Measurements from ENCODE around the gene AQP9.
"Not testable (repeated sequence)": the region's sequence is repeated elsewhere in the genome, so short reads cannot be mapped to it uniquely, and the experiment has no call there.

The AQP9 gene

GRCh38 chr15:58138106-58138505 lies at the start of gene AQP9:
Gene AQP9, plus strand, starts transcription at chr15:58138381. Its CDS starts 185 bp downstream, at chr15:58138566.
- no peak for DNase-seq (ENCODE audit: low spot score)

GRCh38 chr15:58095415-58095814 lies 42.8 kb upstream of the AQP9 start:
- no peak for DNase-seq (ENCODE audit: low spot score)

DNA sequence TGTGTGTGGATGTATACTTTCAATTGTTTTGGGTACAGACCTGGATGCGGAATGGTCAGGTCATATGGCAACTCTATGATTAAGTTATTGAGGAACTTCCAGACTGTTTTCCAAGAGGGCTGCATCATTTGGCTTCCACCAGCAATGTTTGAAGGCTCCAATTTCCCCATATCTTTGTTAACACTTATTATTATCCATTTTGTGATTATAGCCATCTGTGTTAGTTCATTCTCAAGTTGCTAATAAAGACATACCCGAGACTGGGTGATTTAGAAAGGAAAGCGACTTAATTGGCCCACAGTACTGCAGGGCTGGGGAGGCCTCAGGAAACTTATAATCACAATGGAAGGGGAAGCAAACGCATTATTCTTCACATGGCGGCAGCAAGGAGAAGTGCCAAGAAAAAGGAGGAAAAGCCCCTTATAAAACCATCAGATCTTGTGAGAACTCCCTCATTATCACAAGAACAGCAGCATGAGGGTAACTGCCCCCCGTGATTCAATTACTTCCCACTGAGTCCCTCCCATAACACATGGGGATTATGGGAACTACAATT lies 41.6 kb upstream of the AQP9 start:
- DNase-seq (ENCODE audit: low spot score), result no peak

- DNase-seq (ENCODE audit: low spot score), result no peak
Measured at GRCh38 chr15:58103482-58103881, 34.7 kb upstream of the AQP9 start.

DNA sequence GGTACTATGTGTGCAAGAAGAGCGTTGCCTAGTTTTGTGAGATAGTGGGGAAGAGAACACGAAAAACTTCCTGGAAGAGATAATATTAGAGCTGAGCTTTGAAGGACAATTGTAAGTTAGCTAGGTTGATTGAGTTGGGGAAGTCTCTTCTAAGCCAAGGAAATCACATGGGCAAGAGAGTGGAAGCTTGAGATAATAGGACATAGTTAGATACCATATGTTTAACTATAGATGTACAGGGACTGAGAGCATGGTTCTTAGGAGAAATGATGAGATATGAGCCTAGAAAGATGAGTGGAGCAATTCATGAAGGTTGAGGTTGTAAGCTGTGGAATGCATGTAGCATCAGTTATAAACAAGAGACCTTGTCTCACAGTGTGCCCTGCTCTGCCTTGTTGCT lies 30.1 kb upstream of the AQP9 start:
- DNase-seq (ENCODE audit: low spot score), result no peak

- no peak for DNase-seq (ENCODE audit: low spot score)
Measured at GRCh38 chr15:58109419-58109818, 28.8 kb upstream of the AQP9 start.

DNA sequence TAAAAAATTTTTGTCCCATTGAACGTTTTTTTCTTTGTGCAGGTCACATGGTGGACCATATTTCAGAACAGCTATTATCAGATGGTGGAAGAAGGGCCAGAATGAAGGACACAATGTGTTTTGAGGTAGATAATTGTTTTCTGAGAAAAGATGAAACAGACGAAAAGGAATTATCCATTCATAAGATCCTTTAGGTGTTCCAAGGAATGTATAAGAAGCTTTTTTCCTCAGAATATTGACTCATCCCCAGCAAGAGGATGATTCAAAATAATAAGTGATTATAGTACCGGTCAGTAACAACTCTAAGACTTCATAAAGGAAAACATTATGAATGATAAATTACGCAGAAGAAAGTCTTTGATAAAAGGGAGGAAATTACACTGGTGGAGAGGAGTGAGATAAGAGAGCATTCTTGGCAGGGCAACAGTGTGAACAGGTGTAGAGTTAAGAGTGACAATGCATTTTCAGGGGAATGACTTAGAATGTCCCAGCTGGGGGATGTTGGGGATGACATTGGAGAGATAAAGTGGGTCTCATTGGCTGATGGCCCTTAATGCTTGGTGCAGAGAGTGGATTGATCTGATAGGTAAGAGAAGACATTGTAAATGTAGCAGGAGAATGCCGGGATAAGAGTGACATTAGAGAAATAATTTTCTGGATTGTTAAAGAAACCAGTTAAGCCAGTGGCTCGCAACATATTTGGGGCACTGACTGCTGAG lies 27.0 kb upstream of the AQP9 start:
- DNase-seq (ENCODE audit: low spot score), result no peak

DNA sequence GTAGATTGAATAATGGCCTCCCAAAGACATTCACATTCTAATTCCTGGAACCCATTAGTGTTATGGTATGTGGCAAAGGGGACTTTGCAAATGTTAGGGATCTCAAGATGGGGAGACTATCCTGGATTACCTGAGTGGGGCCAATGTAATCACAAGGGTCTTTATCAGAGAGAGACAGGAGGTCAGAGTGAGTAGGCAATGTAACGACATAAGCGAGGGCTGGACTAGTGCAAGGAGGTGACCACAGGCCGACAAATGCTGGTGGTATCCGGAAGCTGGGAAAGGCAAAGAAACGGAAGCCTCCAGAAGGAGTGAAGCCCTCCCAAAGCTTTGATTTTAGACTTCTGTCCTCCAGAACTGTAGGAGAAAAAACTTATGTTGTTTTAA lies 26.5 kb upstream of the AQP9 start:
- DNase-seq (ENCODE audit: low spot score), result no peak

GRCh38 chr15:58113358-58113757 lies 24.8 kb upstream of the AQP9 start:
- DNase-seq (ENCODE audit: low spot score), result not testable (repeated sequence)

- DNase-seq (ENCODE audit: low spot score), result no peak
Measured at GRCh38 chr15:58114388-58114787, 23.8 kb upstream of the AQP9 start.

- no peak for DNase-seq (ENCODE audit: low spot score)
Measured at GRCh38 chr15:58114812-58115211, 23.4 kb upstream of the AQP9 start.

GRCh38 chr15:58115692-58116091 lies 22.5 kb upstream of the AQP9 start:
- DNase-seq (ENCODE audit: low spot score), result no peak

DNA sequence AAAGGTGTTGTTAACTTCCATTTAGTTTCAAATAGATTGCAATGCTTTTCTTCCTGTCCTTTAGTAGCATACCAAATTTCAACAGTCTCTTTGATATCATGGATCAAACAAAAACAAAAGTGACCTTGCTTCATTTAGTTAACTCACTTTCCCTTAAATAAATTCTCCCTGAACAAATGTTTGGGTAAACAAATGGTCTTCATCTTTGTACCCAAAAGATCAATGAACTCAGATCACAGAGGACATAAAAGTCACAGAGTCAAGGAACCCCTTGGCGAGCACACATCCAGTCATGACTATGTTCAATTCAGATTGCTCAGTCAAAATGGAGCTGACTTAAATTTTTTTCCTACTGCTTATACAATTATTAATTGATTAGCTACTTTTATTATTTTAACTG lies 20.6 kb upstream of the AQP9 start:
- DNase-seq (ENCODE audit: low spot score), result no peak

- no peak for DNase-seq (ENCODE audit: low spot score)
Measured at GRCh38 chr15:58118272-58118671, 19.9 kb upstream of the AQP9 start.

GRCh38 chr15:58119016-58119415 lies 19.2 kb upstream of the AQP9 start:
- DNase-seq (ENCODE audit: low spot score), result no peak

DNA sequence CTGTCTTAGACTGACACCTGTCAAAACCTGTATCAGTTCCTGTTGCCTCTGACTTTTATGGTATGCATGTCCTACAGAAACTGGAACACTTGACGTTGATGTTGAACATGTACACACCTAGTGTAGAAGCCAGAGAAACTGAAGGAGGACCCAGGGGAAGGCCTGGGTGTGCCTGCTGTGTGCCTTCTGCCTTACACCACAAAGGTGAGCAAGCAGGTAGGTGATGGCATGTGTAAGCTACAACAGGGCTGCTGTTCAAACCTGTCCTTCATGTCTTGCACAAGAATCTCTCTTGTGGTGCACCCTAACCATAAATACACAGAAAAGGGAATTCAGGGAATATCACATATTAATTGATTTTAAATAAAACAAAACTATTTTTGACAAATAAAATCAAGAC lies 13.6 kb upstream of the AQP9 start:
- DNase-seq (ENCODE audit: low spot score), result no peak

- no peak for DNase-seq (ENCODE audit: low spot score)
Measured at GRCh38 chr15:58125333-58125732, 12.8 kb upstream of the AQP9 start.

GRCh38 chr15:58134886-58135285 lies 3.3 kb upstream of the AQP9 start:
- DNase-seq (ENCODE audit: low spot score), result no peak

DNA sequence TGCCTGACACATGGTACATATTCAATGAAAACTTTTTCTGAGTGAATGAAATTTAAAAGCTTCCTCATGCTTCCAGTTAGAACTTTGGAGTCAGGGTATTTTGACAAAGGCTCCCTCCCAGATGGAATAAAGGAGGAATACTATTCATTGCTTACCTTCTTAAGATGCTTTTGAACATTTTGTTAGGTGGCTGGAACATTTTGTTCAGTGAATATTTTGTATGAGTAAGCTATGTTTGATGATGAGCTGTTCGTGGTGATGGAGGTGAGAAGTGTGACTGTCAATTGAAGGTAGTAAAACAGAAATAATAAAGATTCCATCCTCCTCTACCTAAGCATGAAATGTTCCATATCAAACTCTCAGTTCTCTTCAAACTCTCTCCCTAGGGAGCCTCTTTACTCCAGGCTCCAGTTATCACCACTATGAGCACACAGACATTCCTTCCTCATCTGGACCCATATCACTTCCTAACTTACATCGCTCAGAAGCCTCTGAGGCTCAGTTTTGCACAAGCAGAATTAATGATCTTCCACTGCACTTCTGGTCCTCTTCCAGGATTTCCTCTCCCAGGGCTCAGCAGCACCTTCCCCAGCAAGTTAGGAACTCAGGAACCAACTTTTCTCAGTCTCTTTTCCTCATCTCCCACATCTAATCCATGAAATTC lies 2.5 kb upstream of the AQP9 start:
- no peak for DNase-seq (ENCODE audit: low spot score)

- DNase-seq (ENCODE audit: low spot score), result no peak
Measured at GRCh38 chr15:58136731-58137130, 1.4 kb upstream of the AQP9 start.

DNA sequence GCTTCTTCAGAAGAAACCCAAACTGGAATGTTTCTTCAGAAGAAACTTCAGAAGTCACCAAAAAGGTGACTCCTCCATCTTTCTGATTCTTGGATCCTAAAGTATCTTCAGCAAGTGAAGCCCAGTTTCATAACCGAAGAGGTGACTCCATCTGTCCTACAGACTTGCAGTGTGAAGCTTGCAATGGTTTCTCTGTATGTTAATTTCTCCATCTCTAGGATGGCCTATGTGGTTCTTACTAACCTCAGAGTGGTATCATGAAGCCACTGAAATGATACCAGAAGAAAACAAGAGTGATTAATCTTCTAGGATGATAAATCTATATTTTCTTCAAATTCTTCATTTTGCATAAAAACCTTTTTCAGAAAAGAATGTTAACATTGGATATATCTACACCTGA lies 495 bp upstream of the AQP9 start:
- no peak for DNase-seq (ENCODE audit: low spot score)

DNA sequence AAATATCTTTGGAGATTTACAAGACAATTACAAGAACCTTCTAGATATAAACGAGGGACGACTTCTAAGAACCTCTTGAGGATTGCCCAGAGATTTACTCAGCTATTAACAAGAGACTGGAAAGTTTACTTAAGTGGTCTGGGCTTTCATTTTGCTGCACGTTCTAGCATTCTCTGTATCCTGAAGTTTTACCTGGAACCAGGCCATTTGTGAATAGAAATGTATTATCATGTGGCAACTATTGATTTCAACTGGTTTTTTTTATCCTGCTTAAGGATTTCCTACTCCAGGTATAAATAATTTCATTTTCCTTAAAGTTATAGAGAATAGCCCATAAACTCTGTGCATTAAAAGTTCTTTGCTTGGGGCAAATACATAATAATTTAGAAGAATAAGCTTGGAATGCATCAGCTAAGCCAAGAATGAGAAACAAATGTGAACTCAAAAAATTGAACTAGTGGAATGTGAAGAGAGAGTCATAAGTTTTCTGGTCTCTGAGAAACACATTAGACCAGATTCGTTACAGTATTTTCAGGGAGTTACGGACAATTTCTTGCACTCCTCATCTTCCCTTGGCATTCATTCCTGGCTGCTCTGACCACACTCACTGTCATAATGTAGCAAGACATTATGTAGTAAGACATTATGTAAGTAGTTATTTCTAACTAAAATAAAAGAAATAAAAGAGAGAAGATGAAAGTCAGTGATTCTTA lies 1.3 kb downstream of the AQP9 start:
- no peak for DNase-seq (ENCODE audit: low spot score)

GRCh38 chr15:58139989-58140522 lies 1.9 kb downstream of the AQP9 start:
- no peak for DNase-seq (ENCODE audit: low spot score)

Data from activated CD4-positive, alpha-beta T cell treated with anti-CD3 and anti-CD28 coated beads, Interleukin-2, Interleukin-4, amounts not matched to agents 100 ng/mL and 50 ng/mL, durations not matched to agents 16 hours and 8 hours (primary cell).